Osteoblast (primary cell): ENCODE measurements around the gene FBXW8. TPM values are rescaled to one million over a fixed set of nuclear protein-coding genes. Genes with fewer than 3 reads are reported as not detected.

Experiments
- DNase-seq: peaks from one replicate; pipeline ENCODE4 v3.0.0; 2011; ENCODE audit warnings: low spot score, mixed read lengths; ENCODE audit not compliant: insufficient read length; ENCODE audit errors: missing footprints
- H2AFZ ChIP-seq: 2 replicates; pipeline ENCODE4 v1.6.0; 2011; ENCODE audit warnings: mild to moderate bottlenecking, low read length
- H3K27ac ChIP-seq: 2 replicates; pipeline ENCODE4 v1.5.1; 2011; ENCODE audit warnings: mild to moderate bottlenecking, low read depth, low read length, moderate library complexity
- H3K27me3 ChIP-seq: 2 replicates; pipeline ENCODE4 v1.6.0; 2012; ENCODE audit warnings: mild to moderate bottlenecking, control low read depth, inconsistent platforms, low read length, moderate library complexity; ENCODE audit not compliant: insufficient read depth
- H3K36me3 ChIP-seq: 2 replicates; pipeline ENCODE4 v1.5.1; 2011; ENCODE audit warnings: mild to moderate bottlenecking, low read length, control low read depth, moderate library complexity; ENCODE audit not compliant: insufficient read depth
- H3K4me1 ChIP-seq: 2 replicates; pipeline ENCODE4 v1.5.1; 2011; ENCODE audit warnings: mild to moderate bottlenecking, low read length, control low read depth, moderate library complexity; ENCODE audit not compliant: insufficient read depth
- H3K4me2 ChIP-seq: 2 replicates; pipeline ENCODE4 v1.6.0; 2011; ENCODE audit warnings: mild to moderate bottlenecking, low read length; ENCODE audit not compliant: insufficient read depth
- H3K4me3 ChIP-seq: fragments of 200-600 bp; sonication (generic); 3 replicates; pipeline ENCODE4 v1.5.1; 2012; ENCODE audit warnings: mild to moderate bottlenecking, low read length, inconsistent platforms; ENCODE audit not compliant: insufficient read depth
- H3K79me2 ChIP-seq: 2 replicates; pipeline ENCODE4 v1.6.0; 2012; ENCODE audit warnings: mild to moderate bottlenecking, low read length, control low read depth, inconsistent platforms; ENCODE audit not compliant: insufficient read depth
- H3K9me3 ChIP-seq: 2 replicates; pipeline ENCODE4 v1.5.1; 2011; ENCODE audit warnings: low read depth, low read length, control low read depth
- H4K20me1 ChIP-seq: 2 replicates; pipeline ENCODE4 v1.6.0; 2012; ENCODE audit warnings: mild to moderate bottlenecking, low read length, control low read depth; ENCODE audit not compliant: insufficient read depth
- CTCF ChIP-seq: IDR thresholded peaks from 2 replicates; pipeline ENCODE4 v1.5.1; 2011; ENCODE audit warnings: mild to moderate bottlenecking, low read depth, low read length, moderate library complexity; ENCODE audit errors: extremely low read depth
- total RNA-seq: library from RNA; depleted of rRNA; stranded (reverse); fragments of >200 nt; gene quantifications from 2 replicates; pipeline ENCODE4 v1.2.3, GENCODE V29; 2012

FBXW8 gene
- total RNA-seq, 1 donor: 27.5 TPM

DNA sequence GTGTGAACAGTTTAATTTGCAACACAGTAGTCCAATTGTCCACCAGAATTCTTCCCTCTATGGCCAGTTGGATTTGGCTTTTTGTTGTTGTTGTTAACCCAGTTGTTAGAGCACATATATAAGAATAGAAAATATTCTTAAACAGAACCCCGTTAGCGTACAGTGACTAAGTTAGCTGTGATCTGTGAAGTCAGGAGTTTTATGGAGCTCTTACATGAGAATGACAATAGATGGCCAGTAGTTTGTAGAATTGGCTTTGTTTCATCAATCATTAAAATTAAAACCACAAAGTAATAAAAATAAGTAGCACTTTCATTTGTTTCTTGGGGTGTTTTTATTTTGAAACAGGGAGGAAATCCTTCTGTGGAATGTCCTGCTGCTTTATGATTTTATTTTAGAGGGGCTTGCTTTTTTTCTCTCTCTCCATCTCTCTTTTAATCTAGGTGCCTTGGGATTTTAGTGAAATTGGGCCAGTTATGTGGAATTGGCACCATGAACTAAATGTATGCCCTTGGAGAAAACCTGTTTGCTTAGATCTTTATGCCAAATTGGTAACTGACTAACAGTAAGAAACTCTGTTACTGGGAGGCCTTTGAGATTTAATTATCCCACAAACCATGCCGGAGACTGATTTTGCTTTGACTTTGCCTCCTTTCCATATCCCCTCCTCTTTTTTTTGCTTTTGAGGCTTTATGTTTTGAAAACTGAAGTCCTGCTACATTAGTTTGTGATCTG lies 22.9 kb downstream of the FBXW8 start:
- Histone ChIP-seq H3K4me2 (no peak overlapping the region), H3K27ac (no peak overlapping the region), H3K36me3 (peaks cover 31% of the 10 kb centered on the region), H2AFZ (no peak overlapping the region), H3K79me2 (peaks cover 70% of the 10 kb centered on the region), H3K4me3 (no peak overlapping the region), H3K27me3 (no peaks in the 10 kb centered on the region), H3K4me1 (no peaks in the 10 kb centered on the region), H3K9me3 (no peaks in the 10 kb centered on the region), H4K20me1 (peaks cover 49% of the 10 kb centered on the region)
- TF ChIP-seq CTCF: no peak
- no peak for DNase-seq

DNA sequence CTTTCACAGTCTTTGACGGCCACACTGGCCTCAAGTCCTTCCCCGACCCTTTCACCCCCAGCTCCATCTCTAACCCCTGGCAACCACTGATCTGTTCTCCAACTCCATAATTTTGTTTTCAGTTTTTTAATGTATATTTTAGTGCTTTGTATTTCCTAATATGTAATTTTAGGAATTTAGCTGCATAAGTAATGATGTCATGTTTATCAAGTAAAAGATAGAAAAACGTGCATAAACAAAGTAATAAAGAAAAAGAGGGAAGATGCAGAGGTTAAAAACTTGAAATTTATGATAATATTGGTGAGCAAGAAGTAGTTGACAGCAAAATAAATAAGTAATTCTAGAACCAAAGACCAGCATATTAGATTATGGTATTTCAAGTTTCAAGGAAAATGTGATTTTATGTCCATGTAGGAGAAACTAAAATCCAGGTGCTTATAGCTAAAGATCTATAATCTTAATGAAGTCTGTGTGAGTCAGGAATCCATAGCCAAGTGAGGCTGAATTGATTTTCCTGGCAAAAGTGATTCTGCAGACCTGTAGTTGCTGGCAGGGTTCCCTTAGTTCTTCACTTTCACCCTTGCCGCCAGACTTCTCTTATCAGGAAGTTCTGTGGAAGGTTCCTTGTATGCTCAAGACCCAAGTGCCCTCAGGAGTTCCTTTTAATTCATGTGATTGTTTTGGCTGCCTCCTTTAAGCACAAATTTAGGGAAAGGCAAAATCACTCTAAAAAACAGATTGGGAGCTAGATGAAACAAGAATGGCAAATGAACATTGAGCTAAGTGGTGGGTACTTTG lies 24.4 kb downstream of the FBXW8 start:
- H3K27me3 ChIP-seq: no peaks in the 10 kb centered on the region
- H3K4me3 ChIP-seq: no peak overlapping the region
- H2AFZ ChIP-seq: no peak overlapping the region
- H3K79me2 ChIP-seq: peaks cover 75% of the 10 kb centered on the region
- no peaks in the 10 kb centered on the region for H3K4me1 ChIP-seq
- no peak overlapping the region for H3K27ac ChIP-seq
- H3K9me3 ChIP-seq: no peaks in the 10 kb centered on the region
- peaks cover 26% of the 10 kb centered on the region for H3K36me3 ChIP-seq
- H4K20me1 ChIP-seq: peaks cover 57% of the 10 kb centered on the region
- no peak for DNase-seq
- no peak overlapping the region for H3K4me2 ChIP-seq
- no peak for TF ChIP-seq CTCF

DNA sequence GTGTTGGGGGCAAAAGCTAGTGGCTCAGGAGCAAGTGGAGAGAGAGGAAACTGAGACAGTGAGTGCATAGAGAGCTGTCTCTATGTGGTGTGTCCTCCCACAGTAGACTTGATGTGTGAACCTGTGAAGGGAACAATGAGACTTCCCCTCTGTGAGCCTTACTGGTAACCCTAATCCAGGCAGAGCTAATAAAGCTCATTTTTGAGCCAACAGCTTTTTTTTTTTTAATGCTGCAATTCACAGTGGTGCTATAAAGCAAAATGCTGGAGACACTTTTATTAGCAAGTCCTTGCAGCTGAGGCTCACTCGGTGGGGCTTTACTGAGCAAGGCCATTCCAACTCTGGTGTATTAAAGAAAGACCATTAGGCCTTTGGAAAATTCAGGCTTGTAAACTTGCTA lies 26.9 kb downstream of the FBXW8 start:
- Histone ChIP-seq H3K9me3 (no peaks in the 10 kb centered on the region), H3K79me2 (peaks cover 67% of the 10 kb centered on the region), H4K20me1 (peaks cover 56% of the 10 kb centered on the region), H3K27me3 (no peaks in the 10 kb centered on the region), H3K4me3 (no peak overlapping the region), H3K27ac (no peak overlapping the region), H3K4me2 (no peak overlapping the region), H2AFZ (no peak overlapping the region), H3K4me1 (no peaks in the 10 kb centered on the region), H3K36me3 (peaks cover 24% of the 10 kb centered on the region)
- no peak for DNase-seq
- no peak for TF ChIP-seq CTCF

DNA sequence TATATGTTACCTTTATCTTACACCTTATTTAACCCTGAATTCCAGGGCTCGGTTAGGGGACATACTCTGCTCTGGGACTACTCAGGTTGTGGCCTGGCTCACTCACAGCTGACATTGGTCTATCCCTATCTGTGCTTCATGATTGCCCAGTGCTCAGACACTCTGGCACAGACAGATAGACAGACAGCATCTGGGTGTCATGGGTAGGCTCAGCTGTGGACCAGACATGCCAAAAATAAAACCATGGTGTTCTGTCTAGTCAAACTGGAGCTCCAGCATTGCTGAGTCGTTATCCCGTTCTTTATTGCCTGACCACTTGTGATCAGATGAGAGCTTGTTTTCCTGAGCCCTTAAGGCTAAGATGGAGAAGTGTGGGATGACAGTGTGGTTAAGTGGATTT lies 29.0 kb downstream of the FBXW8 start:
- Histone ChIP-seq H3K27ac (no peak overlapping the region), H2AFZ (no peak overlapping the region), H3K9me3 (peaks cover 4% of the 10 kb centered on the region), H3K4me1 (no peaks in the 10 kb centered on the region), H3K4me3 (no peak overlapping the region), H4K20me1 (peaks cover 54% of the 10 kb centered on the region), H3K36me3 (peaks cover 26% of the 10 kb centered on the region), H3K27me3 (no peaks in the 10 kb centered on the region), H3K4me2 (no peak overlapping the region), H3K79me2 (peaks cover 66% of the 10 kb centered on the region)
- no peak for DNase-seq
- TF ChIP-seq CTCF: no peak
